ENCODE measurements around the gene PGBD5. TPM values are rescaled to one million over a fixed set of nuclear protein-coding genes. Genes with fewer than 3 reads are reported as not detected.

Gene PGBD5
- total RNA-seq, 1 donor from 2014 or later = 6.4 TPM

GRCh38 chr1:230375780-230376179, 50.4 kb downstream of the PGBD5 start:
- no peak for ATAC-seq

GRCh38 chr1:230375147-230375546, 51.0 kb downstream of the PGBD5 start:
- no peak for ATAC-seq

GRCh38 chr1:230371923-230372703, 54.0 kb downstream of the PGBD5 start:
- no peak for ATAC-seq

- no peak for ATAC-seq
Observed at GRCh38 chr1:230370109-230370508, 56.0 kb downstream of the PGBD5 start.

GRCh38 chr1:230368871-230369270, 57.3 kb downstream of the PGBD5 start:
- ATAC-seq = no peak

- peak; percentile 77 for ATAC-seq
Observed at GRCh38 chr1:230368363-230368762, 57.8 kb downstream of the PGBD5 start.

- ATAC-seq = no peak
Observed at GRCh38 chr1:230366504-230366915, 59.6 kb downstream of the PGBD5 start.

GRCh38 chr1:230365723-230366307, 60.3 kb downstream of the PGBD5 start:
- ATAC-seq = no peak

GRCh38 chr1:230362949-230363348, 63.2 kb downstream of the PGBD5 start:
- ATAC-seq = no peak

GRCh38 chr1:230361941-230362340, 64.2 kb downstream of the PGBD5 start:
- ATAC-seq = no peak

- peak; percentile 72 for ATAC-seq
Observed at GRCh38 chr1:230359992-230360668, 66.0 kb downstream of the PGBD5 start.

- ATAC-seq = no peak
Observed at GRCh38 chr1:230356869-230357794, 69.0 kb downstream of the PGBD5 start.

- no peak for ATAC-seq
Observed at GRCh38 chr1:230356190-230356589, 69.9 kb downstream of the PGBD5 start.

- no peak for ATAC-seq
Observed at GRCh38 chr1:230355594-230355993, 70.5 kb downstream of the PGBD5 start.

- no peak for ATAC-seq
Observed at GRCh38 chr1:230355128-230355527, 71.0 kb downstream of the PGBD5 start.

GRCh38 chr1:230354005-230354404, 72.1 kb downstream of the PGBD5 start:
- peak; percentile 54 for ATAC-seq

GRCh38 chr1:230352537-230352936, 73.6 kb downstream of the PGBD5 start:
- no peak for ATAC-seq

- ATAC-seq = no peak
Observed at GRCh38 chr1:230351983-230352382, 74.1 kb downstream of the PGBD5 start.

GRCh38 chr1:230351514-230351913, 74.6 kb downstream of the PGBD5 start:
- ATAC-seq = no peak

- no peak for ATAC-seq
Observed at GRCh38 chr1:230350208-230350921, 75.8 kb downstream of the PGBD5 start.

GRCh38 chr1:230349020-230349393, 77.1 kb downstream of the PGBD5 start:
- ATAC-seq = no peak

Measured in esophagus mucosa (tissue), 1 donor.